Measurements from ENCODE around the gene LXN. TPM values are rescaled to one million over a fixed set of nuclear protein-coding genes. Genes with fewer than 3 reads are reported as not detected.
A peak's percentile ranks its signal among the peaks of the same experiment; 100 is the strongest.

Gene LXN
- total RNA-seq, 1 donor from 2014 or later: 82.5 TPM

DNA sequence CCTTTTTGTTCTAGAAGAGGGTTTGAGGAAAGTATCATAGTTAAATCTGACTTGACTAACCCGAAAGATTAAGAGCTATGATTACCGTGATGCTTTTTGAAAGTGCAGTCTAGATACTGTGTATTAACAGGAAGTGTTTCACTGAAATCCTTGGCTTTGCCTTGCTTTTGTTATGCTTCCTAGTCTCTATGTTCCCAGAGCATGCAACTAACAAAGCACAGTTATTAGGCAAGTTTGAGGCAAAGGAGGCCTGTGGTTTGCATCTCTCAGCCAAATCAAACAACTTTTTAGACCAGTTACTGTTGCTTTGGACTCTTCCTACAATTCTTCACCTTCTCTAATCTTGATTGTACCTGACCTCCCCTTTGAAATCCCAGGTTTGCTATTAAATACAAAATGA is 3.9 kb downstream of the LXN start:
- DNase-seq: peak; percentile 67

DNA sequence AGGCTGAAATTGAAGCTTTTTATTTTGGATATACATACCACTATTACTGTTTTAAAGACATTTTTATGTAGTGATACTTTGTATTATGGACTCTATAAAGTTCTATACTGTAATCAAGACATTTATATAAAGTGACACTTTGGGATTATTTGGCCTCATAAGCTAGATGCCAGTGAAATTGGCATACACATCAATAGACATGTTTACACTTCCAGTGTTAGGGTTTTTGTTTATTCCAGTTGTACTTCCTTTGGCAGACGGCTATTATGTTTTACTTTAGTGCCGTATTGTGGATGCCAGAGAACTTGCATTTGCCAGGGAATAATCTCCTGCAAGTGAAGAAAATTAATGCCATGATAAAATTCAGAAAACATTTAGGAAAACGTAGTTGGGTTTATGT is 6.0 kb downstream of the LXN start:
- no peak for DNase-seq

DNA sequence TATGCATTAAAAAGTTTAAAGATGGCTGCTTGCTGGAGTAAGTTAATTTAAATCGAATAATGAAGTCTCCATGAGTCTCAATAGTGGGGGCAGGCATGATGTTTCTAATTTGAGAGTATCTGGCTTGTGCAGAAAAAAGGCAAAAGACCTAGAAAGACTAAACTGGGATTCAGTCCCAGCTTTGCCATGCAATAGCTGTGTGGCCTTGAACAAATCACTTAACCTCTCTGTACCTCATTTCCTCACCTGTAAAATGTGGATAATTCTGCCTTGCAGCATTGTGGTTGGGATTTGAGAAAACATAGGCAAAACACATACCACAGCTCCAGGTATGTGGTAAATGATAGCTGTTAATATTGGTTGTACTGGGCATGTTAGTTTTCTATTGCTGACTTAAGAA is 8.6 kb downstream of the LXN start:
- DNase-seq: no peak

DNA sequence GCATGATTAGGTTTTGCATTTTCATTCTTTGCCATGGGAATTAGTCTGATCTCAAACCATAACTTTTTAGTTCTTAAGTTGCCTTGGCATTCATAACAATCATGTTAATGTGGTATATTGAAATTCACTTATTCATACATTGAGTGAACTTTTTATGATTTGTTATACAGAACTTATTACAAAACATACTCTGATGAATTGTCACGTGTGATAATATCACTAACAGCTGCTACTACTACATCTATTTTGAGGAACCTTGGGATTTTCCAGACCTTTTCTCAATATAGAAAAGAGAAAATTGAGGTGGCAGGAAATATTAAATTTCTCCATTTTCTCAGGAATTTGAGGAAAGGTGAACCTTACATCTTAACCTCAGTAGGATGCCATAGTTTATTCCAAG is 9.2 kb downstream of the LXN start:
- DNase-seq: no peak

DNA sequence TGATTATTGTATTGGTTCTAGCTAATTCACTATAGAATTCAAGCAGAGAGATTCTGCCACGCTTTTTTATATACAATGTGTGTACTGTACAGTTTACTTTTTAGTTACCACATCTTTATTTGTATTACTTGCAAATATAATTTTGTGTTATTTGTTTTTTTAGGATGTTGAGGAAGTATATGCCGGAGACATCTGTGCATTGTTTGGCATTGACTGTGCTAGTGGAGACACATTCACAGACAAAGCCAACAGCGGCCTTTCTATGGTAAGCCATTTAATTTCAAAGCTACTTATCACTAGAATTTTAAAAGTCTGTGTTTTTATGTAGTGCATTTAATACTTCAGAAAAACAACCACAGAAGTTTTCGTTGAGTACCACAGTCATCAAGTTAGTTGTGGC is 11.7 kb downstream of the LXN start:
- DNase-seq: peak; percentile 81

DNA sequence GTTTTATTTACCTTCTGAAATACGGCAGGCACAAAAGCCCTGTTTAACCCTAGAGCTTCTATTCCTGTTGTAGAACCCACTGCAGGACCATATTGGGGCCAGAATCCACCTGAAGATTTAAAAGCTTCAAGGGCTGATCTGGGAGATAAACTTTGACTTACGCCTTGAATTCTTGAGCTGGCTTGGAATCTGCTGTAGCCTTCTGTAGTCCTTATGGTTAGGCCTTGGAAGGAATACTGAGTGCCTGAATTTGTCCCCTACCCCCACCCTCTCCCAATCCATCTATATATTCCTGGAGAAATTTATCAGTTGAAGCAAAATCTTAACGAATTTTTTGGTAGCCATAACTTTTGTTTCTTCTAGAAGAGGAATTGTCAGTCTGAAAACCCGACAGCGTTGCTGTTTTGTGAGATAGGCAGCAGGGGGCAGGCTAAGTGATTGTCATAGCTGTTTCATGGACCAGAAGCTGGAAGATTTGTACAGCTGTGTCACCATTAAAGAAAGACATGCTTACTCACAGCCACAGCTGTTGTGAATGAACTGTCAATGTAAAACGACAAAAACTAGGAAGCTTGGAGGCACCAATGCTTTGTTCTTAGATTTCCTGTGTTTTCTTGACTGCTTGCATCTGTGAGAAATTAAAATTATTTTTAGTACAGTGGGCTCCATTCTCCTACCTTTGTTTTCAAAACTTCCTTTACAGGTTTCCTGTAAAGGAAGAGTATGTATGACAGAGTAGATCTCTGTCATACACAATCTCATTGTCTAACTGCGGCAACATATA is 12.8 kb downstream of the LXN start:
- peak; percentile 98 for DNase-seq

DNA sequence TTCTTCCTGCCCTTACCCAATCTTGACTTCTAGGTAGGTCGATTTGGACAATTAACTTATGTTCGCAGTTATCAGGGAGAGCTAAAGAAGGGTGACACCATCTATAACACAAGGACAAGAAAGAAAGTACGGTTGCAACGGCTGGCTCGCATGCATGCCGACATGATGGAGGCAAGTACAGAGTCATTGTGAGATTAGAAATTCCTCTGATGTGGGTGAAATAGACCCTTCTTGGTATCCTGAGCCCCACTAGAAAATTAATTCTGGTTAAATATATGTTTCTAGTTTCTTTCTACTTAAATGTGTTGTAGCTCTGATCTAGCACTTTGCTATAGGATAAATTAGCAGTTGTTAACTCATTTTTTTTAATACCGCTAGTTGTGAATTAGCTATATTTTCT is 13.6 kb downstream of the LXN start:
- no peak for DNase-seq

DNA sequence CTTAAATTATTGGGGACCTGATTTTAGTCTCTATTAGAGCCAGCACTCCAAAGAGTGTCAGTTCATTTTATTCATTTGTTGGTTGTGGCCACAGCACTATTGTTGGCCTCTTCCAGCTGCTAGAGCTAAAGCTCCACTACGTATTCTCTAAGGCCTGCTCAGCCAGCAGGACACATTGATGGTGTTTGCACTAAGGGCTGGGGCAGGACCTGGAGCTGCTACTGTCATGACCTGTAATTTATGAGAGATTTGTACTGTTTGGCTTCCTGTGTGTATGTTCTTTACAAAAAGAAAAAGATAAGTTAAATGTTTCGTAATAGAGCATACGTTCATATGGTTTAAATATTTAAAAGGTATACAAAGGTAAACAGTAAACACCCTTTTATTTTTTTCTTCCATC is 20.0 kb downstream of the LXN start:
- DNase-seq: no peak

DNA sequence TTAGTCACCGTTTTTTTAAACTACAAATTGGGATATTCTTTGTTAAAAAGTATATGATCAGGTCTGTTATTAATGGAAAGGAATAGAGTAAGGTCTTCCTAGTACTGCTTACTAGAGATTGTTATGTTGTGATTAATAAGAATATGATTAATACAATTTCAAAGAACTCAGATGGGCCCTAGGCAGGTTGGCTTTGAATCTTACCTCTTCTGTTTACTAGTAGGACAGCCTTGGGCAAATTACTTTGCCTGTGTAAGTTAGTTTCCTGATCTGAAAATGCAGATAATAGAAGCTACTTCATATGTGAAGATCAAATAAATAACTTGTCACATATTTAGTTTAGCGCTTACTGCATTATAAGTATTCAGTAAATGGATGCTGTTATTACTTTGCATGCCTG is 21.3 kb downstream of the LXN start:
- no peak for DNase-seq

DNA sequence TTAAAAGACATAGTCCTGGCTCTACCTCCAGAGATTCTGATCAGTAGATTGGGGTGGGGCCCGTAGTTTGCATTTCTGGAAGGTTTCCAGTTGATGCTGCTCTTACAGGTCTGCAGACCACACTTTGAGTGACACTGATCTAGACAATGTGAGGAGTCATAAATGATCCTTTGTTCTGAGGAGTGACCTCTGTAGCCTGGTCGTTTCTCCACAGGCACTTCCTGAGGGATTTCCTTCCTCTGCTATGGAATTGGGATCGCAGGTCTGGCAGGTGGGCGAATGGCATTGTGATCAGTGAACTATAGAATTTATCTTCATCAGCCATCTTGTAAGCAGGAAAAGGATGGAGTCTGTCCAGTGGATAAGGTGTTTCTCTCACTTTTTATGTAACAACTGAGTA is 22.7 kb downstream of the LXN start:
- DNase-seq: peak; percentile 95

DNA sequence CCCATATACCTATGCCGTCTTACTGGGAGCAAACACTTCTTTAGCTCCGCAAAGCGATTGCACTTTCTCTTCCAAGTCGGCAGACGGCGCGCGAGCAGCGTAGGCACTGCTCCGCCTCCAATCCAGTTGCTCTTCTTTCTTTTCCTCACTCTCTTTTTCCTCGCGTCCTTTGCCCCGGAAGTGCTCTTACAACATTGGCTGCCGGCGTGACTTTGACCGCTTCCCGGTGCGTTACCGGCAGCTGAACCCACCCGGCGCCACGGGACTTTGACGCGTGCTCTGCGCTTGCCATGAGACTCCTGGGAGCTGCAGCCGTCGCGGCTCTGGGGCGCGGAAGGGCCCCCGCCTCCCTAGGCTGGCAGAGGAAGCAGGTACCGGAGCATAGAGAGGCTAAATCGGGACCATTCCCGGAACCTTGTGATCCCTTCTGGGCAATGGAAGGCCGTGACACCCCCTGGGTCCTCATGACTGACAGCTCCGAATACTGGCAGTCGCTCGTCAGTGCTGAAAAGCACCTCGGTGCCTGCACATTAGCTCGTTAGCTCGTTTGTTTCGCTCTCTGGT is 28.0 kb downstream of the LXN start, which contains the start of gene GFM1:
Gene GFM1, plus strand, starts transcription at position 183 of the 564 bp plus-strand sequence. Its CDS starts 108 bp downstream, at position 291.
- peak; percentile 97 for DNase-seq

DNA sequence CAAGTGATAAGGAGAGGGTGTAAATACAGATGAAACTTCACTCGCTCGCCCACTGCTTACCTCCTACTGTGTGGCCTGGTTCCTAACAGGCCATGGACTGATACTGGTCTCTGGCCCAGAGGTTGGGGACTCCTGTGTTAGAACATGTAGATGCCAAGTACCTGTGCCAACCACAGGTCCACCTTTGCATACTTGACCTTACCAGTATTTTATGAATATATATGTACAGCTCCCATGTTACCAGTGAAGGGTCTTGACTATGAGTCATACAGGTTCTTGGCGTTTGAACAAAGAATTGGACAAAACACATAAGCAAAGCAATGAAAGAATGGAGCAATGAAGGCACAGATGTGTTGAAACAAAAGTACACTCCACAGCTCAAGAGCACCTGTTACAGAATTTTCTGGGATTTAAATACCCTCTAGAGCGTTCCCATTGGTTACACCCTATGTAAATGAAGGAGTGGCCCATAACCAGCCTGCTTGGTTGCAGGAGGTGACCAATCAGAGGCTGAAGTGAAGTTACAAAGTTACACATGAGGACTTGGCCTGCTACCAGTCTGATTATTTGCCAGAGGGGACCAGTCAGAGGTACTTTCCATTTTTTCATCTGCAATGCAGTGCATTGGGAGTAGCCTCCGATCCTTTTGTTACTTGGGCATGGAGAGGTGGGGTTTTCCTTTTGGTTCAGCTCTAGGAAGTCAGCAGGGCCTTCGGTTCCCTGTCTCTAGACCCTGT is 29.8 kb downstream of the LXN start:
- DNase-seq: no peak

DNA sequence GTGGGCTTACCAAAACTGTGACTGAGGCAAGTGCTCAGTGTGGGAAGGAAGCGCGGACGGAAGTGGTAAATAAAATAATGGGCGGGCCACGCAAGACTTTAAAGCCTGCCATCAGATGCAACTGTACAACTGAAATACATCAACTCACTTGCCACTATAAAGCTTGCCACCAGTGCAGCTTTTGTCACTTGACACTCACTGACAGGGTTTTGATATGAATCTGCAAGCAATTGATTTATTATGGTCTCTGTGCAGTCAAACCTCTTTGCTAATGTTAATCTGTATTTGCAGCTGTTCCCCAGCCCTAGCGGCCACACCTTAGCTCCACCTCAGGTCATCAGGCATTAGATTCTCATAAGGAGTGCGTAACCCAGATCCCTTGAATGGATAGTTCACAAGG is 30.4 kb downstream of the LXN start:
- no peak for DNase-seq

DNA sequence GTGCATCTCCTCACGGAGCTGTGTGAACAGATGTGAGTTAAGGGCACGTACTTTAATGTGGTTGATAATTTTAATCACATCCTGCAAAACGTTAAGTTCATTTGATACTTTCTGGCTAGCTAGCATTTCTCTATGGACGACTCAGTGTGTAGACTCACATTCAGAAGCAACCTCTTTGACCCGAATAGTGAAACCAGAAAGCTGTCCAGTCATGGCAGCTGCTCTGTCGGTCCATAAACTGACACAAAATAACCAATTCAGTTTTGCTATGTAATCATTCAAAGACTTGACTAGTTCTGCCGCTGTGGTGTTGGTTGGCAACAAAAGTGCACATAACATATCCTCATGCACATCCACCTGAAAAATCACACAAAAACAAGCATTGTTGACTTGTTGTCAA is 31.8 kb downstream of the LXN start:
- DNase-seq: no peak

DNA sequence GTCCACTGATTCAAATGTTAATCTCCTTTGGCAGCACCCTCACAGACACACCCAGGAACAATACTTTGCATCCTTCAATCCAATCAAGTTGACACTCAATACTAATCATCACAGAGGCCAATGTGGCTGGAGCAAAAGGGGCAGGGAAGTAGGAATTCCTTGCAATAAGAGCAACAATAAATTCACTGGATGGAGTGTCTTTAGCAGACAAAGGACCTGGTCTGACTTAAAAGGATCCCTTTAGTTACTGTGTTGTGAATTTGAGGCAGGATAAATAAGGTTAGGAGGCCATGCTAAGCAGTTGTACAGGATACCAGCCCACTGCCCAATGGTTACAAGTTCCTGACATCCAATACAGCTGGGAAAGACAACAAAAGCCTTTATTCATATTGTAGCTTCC is 40.5 kb downstream of the LXN start:
- DNase-seq: no peak

DNA sequence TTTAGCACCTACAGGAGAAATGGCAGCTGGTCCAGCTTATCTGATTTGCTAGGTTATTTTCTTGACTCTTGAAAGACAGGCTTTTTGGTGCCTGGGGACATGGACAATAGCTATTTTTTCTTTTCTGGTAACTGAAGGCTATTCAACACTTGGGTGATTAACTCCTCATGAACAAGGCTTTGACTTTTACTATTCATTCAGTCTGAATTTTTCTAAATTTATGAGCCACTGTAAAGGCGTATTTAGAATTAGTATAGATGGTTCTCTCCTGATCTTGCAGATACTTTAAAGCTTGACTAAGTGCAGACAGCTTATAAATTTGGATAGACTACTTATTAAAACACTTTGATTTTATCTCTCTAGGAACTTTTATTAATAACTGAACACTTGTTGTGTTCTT is 46.6 kb downstream of the LXN start:
- DNase-seq: no peak

DNA sequence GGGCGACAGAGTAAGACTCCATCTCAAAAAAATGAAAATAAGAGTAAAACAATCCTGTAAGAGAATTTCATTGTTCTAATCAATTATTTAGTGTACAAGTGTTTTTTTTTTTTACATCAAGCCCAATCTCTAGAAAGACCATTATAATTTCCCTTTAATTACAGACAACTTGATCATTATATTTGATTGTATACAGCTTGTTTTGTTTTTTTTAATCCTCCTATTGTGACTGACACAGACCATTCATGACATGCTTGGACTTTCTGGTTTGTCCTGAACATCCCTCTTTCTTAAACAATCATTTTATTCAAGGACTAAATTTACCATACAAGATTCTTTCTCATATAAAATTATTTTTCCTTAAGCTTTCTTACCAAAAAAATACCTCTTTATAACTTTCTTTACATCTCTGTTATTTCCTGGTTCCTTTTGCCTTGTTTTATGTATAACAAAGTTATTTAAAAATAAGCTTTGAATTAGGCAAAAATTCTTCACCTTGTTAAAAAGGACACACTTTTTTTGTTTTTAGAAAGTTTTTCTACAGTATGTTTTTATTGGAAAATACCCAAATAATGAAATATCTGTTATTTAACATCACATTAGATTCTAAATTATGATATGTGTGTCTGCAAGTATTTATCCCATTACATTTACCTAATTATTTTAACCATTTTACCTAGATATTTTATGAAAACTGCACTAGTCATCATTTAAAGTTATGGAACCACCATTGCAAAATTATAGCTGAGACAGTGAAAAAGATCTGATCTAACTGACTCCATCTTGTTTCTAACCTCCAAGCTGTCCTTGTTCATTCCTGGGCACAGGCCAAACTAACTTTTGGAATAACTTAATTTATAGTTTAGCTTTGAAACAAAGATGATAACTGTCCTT is 54.2 kb downstream of the LXN start:
- DNase-seq: no peak

Other genes with a start within 250 kb of the LXN start
- 6.0 and 7.1 TPM in 2 replicates for gene MLF1, start 101.5 kb downstream of the LXN start, total RNA-seq
- 117 and 143 TPM in 2 replicates for gene GFM1, start 28.1 kb downstream of the LXN start, total RNA-seq
- gene RARRES1, start 59.8 kb upstream of the LXN start, total RNA-seq: 1.3 and 6.0 TPM in 2 replicates
- gene MFSD1, start 129.4 kb upstream of the LXN start, total RNA-seq: 82.0 and 101 TPM in 2 replicates

Measured in dermis blood vessel endothelial cell (primary cell).